Vagina (tissue), 2 donors: Measurements from ENCODE around the gene DTL. TPM values are rescaled to one million over a fixed set of nuclear protein-coding genes. Genes with fewer than 3 reads are reported as not detected.

Experiments
- DNase-seq, 2 donors: peaks; one replicate each; pipeline ENCODE4 v3.0.0-alpha.2; 2017; ENCODE audit errors: extremely low spot score in 2 of 2
- H3K27ac ChIP-seq: fragments of 200-600 bp; sonication (generic); one replicate; pipeline ENCODE4 v1.5.1; 2019
- H3K27me3 ChIP-seq: fragments of 200-600 bp; sonication (generic); one replicate; pipeline ENCODE4 v1.5.1; 2019
- H3K36me3 ChIP-seq, 2 donors: fragments of 200-600 bp; sonication (generic); one replicate each; pipeline ENCODE4 v1.5.1; 2017 to 2019
- H3K4me1 ChIP-seq: fragments of 200-600 bp; sonication (generic); one replicate; pipeline ENCODE4 v1.5.1; 2019
- H3K4me3 ChIP-seq, 2 donors: fragments of 200-600 bp; sonication (generic); 1 replicate in 1 of 2; 2 replicates in 1 of 2; pipeline ENCODE4 v1.5.1; 2016 to 2019
- H3K9me3 ChIP-seq: fragments of 200-600 bp; sonication (generic); one replicate; pipeline ENCODE4 v1.5.1; 2019
- CTCF ChIP-seq, 3 experiments: fragments of 450-650 bp in 2 of 3; fragments of 200-600 bp in 1 of 3; sonication (generic) in 1 of 3; IDR thresholded peaks; one replicate each; pipeline ENCODE4 v1.5.1; 2017 to 2019; ENCODE audit warnings: antibody characterized with exemption in 3 of 3, mild to moderate bottlenecking in 2 of 3, moderate library complexity in 2 of 3
- POLR2A ChIP-seq, 2 donors: fragments of 450-650 bp; IDR thresholded peaks; one replicate each; pipeline ENCODE4 v1.6.1; 2017; ENCODE audit warnings: antibody characterized with exemption in 2 of 2, mild to moderate bottlenecking in 2 of 2, moderate library complexity in 2 of 2
- POLR2AphosphoS5 ChIP-seq, 2 donors: sonication (generic); formaldehyde crosslinking; IDR thresholded peaks; one replicate each; pipeline ENCODE4 v1.9.0; 2017; ENCODE audit warnings: antibody characterized with exemption in 2 of 2, mild to moderate bottlenecking in 2 of 2, low read depth in 1 of 2; ENCODE audit not compliant: insufficient read depth in 1 of 2
- intact Hi-C: fragments of 100-400 bp; cut with DNase I; formaldehyde crosslinking; loops from one replicate; pipeline ENCODE4 v1.15.1; 2023
- total RNA-seq: library from RNA; depleted of rRNA; stranded (reverse); fragments of >200 nt; gene quantifications from one replicate; pipeline ENCODE4 v1.2.3, GENCODE V29; 2016

Gene DTL
- total RNA-seq, 1 donor from 2014 or later: 7.4 TPM

GRCh38 chr1:212091438-212092121, 56.0 kb downstream of the DTL start:
- intact Hi-C loops: no loop called here
- TF ChIP-seq CTCF (IDR thresholded peaks at IDR 0.05) (no peak), POLR2AphosphoS5 (IDR thresholded peaks at IDR 0.05; ENCODE audit: insufficient read depth in 1 of 2, low read depth in 1 of 2) (no peak), POLR2A (IDR thresholded peaks at IDR 0.05) (no peak)

GRCh38 chr1:212097360-212097759, 61.8 kb downstream of the DTL start:
- TF ChIP-seq POLR2AphosphoS5 (IDR thresholded peaks at IDR 0.05; ENCODE audit: insufficient read depth in 1 of 2, low read depth in 1 of 2): no peak
- TF ChIP-seq POLR2A (IDR thresholded peaks at IDR 0.05): no peak
- TF ChIP-seq CTCF (IDR thresholded peaks at IDR 0.05): no peak
- Histone ChIP-seq H3K27ac (no peak overlapping the region), H3K27me3 (no peaks in the 10 kb centered on the region), H3K4me1 (no peaks in the 10 kb centered on the region), H3K36me3 (no peaks in the 10 kb centered on the region), H3K4me3 (no peak overlapping the region), H3K9me3 (no peaks in the 10 kb centered on the region)
- no peak for DNase-seq
- intact Hi-C loops: no loop called here

More at GRCh38 chr1:212091438-212092121, 56.0 kb downstream of the DTL start:
- Histone ChIP-seq H3K27ac (no peak overlapping the region), H3K27me3 (no peaks in the 10 kb centered on the region), H3K9me3 (no peaks in the 10 kb centered on the region), H3K36me3 (no peaks in the 10 kb centered on the region), H3K4me3 (no peak overlapping the region), H3K4me1 (peaks cover 18% of the 10 kb centered on the region)
- no peak for DNase-seq

GRCh38 chr1:212098310-212098709, 62.8 kb downstream of the DTL start:
- H3K9me3 ChIP-seq: no peaks in the 10 kb centered on the region
- DNase-seq: no peak
- no peaks in the 10 kb centered on the region for H3K4me1 ChIP-seq
- H3K4me3 ChIP-seq: no peak overlapping the region
- intact Hi-C loops: no loop called here
- TF ChIP-seq POLR2AphosphoS5 (IDR thresholded peaks at IDR 0.05; ENCODE audit: insufficient read depth in 1 of 2, low read depth in 1 of 2) (no peak), CTCF (IDR thresholded peaks at IDR 0.05) (no peak), POLR2A (IDR thresholded peaks at IDR 0.05) (no peak)
- H3K36me3 ChIP-seq: no peaks in the 10 kb centered on the region
- H3K27me3 ChIP-seq: no peaks in the 10 kb centered on the region
- no peak overlapping the region for H3K27ac ChIP-seq

- no peak for DNase-seq
- Histone ChIP-seq H3K36me3 (no peaks in the 10 kb centered on the region), H3K27ac (no peak overlapping the region), H3K4me1 (no peaks in the 10 kb centered on the region), H3K27me3 (no peaks in the 10 kb centered on the region), H3K9me3 (no peaks in the 10 kb centered on the region), H3K4me3 (no peak overlapping the region)
- no peak for TF ChIP-seq CTCF (IDR thresholded peaks at IDR 0.05)
- TF ChIP-seq POLR2AphosphoS5 (IDR thresholded peaks at IDR 0.05; ENCODE audit: insufficient read depth in 1 of 2, low read depth in 1 of 2): no peak
- TF ChIP-seq POLR2A (IDR thresholded peaks at IDR 0.05): no peak
- intact Hi-C loops: no loop called here
Measured at GRCh38 chr1:212098771-212099170, 63.2 kb downstream of the DTL start.

GRCh38 chr1:212101251-212101650, 65.7 kb downstream of the DTL start:
- no peak overlapping the region for H3K27ac ChIP-seq
- H3K27me3 ChIP-seq: no peaks in the 10 kb centered on the region

More at GRCh38 chr1:212101251-212101650, 65.7 kb downstream of the DTL start:
- Histone ChIP-seq H3K36me3 (no peaks in the 10 kb centered on the region), H3K9me3 (no peaks in the 10 kb centered on the region), H3K4me1 (peaks cover 20% of the 10 kb centered on the region), H3K4me3 (no peak overlapping the region)
- TF ChIP-seq POLR2AphosphoS5 (IDR thresholded peaks at IDR 0.05; ENCODE audit: insufficient read depth in 1 of 2, low read depth in 1 of 2) (no peak), POLR2A (IDR thresholded peaks at IDR 0.05) (no peak), CTCF (IDR thresholded peaks at IDR 0.05) (no peak)
- no peak for DNase-seq
- intact Hi-C loops: no loop called here
